GM19238 (cell line): ENCODE measurements around the gene GRIA1.
"Not testable (repeated sequence)": the region's sequence is repeated elsewhere in the genome, so short reads cannot be mapped to it uniquely, and the experiment has no call there.

Source experiments
- DNase-seq: peaks from one replicate; pipeline ENCODE4 v3.0.0; 2011; ENCODE audit warnings: low spot score; ENCODE audit not compliant: insufficient read length

Gene GRIA1

DNA sequence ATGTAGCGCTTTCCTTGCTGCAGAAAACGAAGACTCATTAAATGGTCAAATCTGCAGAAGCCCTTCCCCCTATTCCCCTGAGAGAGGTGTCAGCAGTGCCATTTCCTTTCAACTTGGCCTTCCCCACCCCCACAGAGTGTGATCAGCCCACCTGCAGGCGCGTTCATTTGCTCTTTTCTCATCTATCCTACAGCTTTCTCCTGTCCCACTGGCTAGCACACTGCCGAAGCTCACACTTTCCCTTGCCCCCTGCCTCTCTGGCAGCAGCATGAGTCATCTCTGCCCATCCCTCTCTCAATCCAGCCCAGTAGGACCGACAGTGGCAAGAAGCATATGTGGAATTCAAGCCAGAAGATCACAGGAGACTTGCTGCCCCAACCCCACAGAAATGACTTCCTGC, 334.4 kb downstream of the GRIA1 start:
- no peak for DNase-seq

DNA sequence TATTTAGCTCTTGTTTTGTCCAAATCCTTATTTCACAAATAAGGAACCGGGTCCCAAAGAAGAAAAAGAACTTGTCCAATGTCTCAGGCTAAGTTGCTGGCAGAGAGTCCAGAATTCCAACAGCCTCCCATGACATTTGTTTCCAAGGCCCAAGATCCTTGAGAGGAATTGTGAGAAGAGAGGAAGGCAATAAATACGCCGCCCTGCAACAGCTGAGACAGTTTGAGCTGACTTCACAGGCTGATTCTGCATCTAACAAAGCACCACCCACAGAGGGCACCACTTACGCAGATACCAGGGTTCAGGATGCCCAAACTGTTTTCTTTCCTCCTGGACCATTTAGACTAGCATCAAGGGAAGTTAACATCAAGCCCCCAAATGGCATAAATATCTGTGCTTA, 336.9 kb downstream of the GRIA1 start:
- DNase-seq, result no peak

DNA sequence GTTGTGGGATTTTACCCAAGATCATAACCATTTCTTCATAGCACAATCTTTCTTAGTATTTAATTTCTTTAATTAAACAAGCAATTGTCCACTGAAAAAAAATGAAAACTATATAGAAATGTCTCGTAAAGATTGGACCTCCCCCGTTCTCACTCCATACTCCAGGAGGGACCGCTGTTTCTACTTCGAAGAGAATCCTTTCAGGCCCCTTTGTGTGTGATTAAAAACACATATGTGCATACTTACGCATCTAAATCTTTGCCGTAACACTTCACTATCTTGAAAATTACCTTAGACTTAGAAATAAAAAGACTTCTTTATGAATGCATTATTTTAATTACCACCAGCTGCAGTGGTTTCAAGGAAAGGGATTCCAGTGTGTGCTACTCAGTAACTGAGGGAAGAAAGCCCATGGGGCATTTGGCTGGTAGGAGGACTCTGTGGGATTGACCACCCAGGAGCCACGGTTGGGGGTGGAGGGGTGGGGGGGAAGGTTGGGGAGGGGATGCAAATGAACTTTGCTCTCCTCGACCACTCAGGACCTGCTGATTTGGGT, 339.1 kb downstream of the GRIA1 start:
- no peak for DNase-seq

DNA sequence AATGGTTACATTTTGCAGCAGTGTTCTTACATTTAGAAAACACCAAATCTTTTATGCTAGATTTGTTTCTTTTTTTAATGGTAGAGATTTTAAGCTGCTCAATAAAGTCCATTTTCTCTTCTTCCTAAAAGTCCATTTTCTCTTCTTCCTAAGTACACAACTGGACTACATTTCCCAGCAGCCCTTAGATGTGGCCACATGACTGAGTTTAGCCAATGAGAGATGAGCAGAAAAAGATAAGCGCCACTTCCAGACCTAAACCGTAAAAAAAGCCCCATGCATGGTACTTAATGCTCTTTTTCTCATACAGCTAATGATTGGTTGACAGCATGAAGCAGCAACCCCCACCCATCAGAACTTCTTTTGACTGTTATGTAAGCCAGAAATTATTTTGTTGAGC, 341.5 kb downstream of the GRIA1 start:
- DNase-seq, result no peak

GRCh38 chr5:153835891-153836515, 345.5 kb downstream of the GRIA1 start:
- no peak for DNase-seq

- not testable (repeated sequence) for DNase-seq
These were observed 359.0 kb downstream of the GRIA1 start for GRCh38 chr5:153849303-153850113.

- DNase-seq, result no peak
These were observed 369.9 kb downstream of the GRIA1 start for GRCh38 chr5:153860195-153860886.

- not testable (repeated sequence) for DNase-seq
These were observed 372.4 kb downstream of the GRIA1 start for GRCh38 chr5:153862906-153863305.
